Measurements from ENCODE around the gene RNF144A.

Gene RNF144A

DNA sequence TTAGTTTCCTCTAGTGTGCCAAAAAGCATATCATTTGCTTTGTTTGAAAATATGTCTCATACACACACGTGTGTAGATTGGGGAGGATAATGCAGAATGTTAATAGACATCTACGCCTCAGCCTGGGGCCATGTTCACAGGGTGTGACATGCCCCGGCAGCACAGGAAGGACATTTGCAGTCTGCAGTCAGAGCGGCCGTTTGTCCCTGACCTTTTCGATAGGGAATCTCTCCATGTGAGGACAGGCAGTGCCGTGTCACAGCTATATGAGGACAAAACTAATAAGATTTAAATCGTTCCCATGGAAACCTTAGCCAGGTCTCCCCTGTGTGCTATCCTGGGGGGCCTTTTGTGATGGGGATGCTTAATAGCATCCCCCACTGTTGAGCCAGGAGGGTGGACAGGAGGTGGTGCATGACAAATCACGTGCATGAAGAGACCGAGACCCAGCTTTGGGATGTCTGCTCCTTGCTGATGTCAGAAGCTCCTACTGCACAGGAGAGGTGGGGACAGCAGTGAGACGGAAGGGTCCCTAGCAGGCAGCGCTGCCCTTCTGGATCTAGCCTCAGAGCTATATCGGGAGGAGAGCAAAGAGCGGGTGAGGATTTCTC, 100.6 kb downstream of the RNF144A start:
- Histone ChIP-seq H3K4me1 (ENCODE audit: control insufficient read depth, insufficient read depth, low read length) (no peaks in the 10 kb centered on the region), H3K27me3 (ENCODE audit: control insufficient read depth, insufficient read depth, low read length) (no peaks in the 10 kb centered on the region), H3K9ac (ENCODE audit: low read length) (no peak overlapping the region), H3K9me3 (ENCODE audit: control insufficient read depth, low read length) (no peaks in the 10 kb centered on the region), H3K4me3 (ENCODE audit: low read length) (no peak overlapping the region), H3K36me3 (ENCODE audit: control insufficient read depth, insufficient read depth, low read length) (no peaks in the 10 kb centered on the region)

GRCh38 chr2:7018282-7018701, 101.1 kb downstream of the RNF144A start:
- H3K4me3 ChIP-seq (ENCODE audit: low read length) = no peak overlapping the region
- no peaks in the 10 kb centered on the region for H3K4me1 ChIP-seq (ENCODE audit: control insufficient read depth, insufficient read depth, low read length)
- no peaks in the 10 kb centered on the region for H3K27me3 ChIP-seq (ENCODE audit: control insufficient read depth, insufficient read depth, low read length)
- no peak overlapping the region for H3K9ac ChIP-seq (ENCODE audit: low read length)
- no peaks in the 10 kb centered on the region for H3K36me3 ChIP-seq (ENCODE audit: control insufficient read depth, insufficient read depth, low read length)
- no peaks in the 10 kb centered on the region for H3K9me3 ChIP-seq (ENCODE audit: control insufficient read depth, low read length)

- Histone ChIP-seq H3K36me3 (ENCODE audit: control insufficient read depth, insufficient read depth, low read length) (no peaks in the 10 kb centered on the region), H3K27me3 (ENCODE audit: control insufficient read depth, insufficient read depth, low read length) (no peaks in the 10 kb centered on the region), H3K9ac (ENCODE audit: low read length) (no peak overlapping the region), H3K9me3 (ENCODE audit: control insufficient read depth, low read length) (no peaks in the 10 kb centered on the region), H3K4me3 (ENCODE audit: low read length) (no peak overlapping the region), H3K4me1 (ENCODE audit: control insufficient read depth, insufficient read depth, low read length) (peaks cover 3% of the 10 kb centered on the region)
Measured at GRCh38 chr2:7018767-7019166, 101.6 kb downstream of the RNF144A start.

GRCh38 chr2:7019191-7019590, 102.0 kb downstream of the RNF144A start:
- no peak overlapping the region for H3K4me3 ChIP-seq (ENCODE audit: low read length)
- no peaks in the 10 kb centered on the region for H3K27me3 ChIP-seq (ENCODE audit: control insufficient read depth, insufficient read depth, low read length)
- peaks cover 3% of the 10 kb centered on the region for H3K4me1 ChIP-seq (ENCODE audit: control insufficient read depth, insufficient read depth, low read length)
- H3K9me3 ChIP-seq (ENCODE audit: control insufficient read depth, low read length) = no peaks in the 10 kb centered on the region
- no peak overlapping the region for H3K9ac ChIP-seq (ENCODE audit: low read length)
- no peaks in the 10 kb centered on the region for H3K36me3 ChIP-seq (ENCODE audit: control insufficient read depth, insufficient read depth, low read length)

- Histone ChIP-seq H3K4me1 (ENCODE audit: control insufficient read depth, insufficient read depth, low read length) (peaks cover 3% of the 10 kb centered on the region), H3K4me3 (ENCODE audit: low read length) (no peak overlapping the region), H3K27me3 (ENCODE audit: control insufficient read depth, insufficient read depth, low read length) (no peaks in the 10 kb centered on the region), H3K9me3 (ENCODE audit: control insufficient read depth, low read length) (no peaks in the 10 kb centered on the region), H3K9ac (ENCODE audit: low read length) (no peak overlapping the region), H3K36me3 (ENCODE audit: control insufficient read depth, insufficient read depth, low read length) (no peaks in the 10 kb centered on the region)
Measured at GRCh38 chr2:7020059-7020458, 102.8 kb downstream of the RNF144A start.

DNA sequence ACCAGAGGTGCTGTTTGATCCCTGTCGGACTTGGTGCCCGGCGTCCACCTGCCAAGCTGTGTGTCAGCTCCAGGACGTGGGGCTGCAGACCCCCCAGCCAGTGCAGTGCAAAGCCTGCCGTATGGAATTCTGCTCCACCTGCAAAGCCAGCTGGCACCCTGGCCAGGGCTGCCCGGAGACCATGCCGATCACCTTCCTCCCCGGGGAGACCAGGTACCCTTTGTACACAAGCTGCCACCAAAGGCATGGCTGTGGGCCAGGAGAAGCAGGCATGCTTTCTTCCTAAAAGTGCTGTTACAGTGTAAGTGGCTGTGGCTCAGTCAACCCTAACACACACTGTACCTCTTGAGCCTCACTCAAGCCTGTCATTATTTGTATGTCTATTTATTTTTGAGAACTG, 103.3 kb downstream of the RNF144A start:
- no peak overlapping the region for H3K9ac ChIP-seq (ENCODE audit: low read length)
- H3K36me3 ChIP-seq (ENCODE audit: control insufficient read depth, insufficient read depth, low read length) = no peaks in the 10 kb centered on the region
- no peak overlapping the region for H3K4me3 ChIP-seq (ENCODE audit: low read length)
- H3K9me3 ChIP-seq (ENCODE audit: control insufficient read depth, low read length) = no peaks in the 10 kb centered on the region
- no peaks in the 10 kb centered on the region for H3K27me3 ChIP-seq (ENCODE audit: control insufficient read depth, insufficient read depth, low read length)
- H3K4me1 ChIP-seq (ENCODE audit: control insufficient read depth, insufficient read depth, low read length) = peaks cover 3% of the 10 kb centered on the region

DNA sequence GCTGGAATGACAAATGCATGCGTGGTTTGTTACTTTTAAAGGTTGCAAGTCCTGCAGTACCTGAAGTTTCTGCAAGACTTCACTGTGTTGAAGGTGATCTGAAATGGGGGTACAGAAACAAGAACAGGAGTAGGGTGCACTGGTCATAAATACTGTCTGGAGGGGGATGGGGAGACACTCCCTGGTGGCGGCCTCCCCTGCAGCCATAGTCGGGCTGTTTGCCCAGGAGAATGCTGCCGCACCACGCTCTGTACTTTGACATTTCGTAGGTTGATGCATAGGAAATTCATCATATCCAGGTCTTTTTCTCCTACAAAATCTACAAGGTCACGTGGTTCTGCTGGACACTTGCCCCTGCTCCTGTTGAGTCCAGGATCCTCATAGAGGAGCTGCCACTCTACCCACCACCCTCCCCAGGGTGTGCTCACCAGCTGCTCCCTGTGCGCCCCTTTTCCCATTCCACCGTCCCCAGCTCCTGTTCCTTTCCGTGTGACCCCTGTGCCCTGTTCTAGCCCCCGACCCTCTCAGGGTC, 103.8 kb downstream of the RNF144A start:
- H3K9ac ChIP-seq (ENCODE audit: low read length) = no peak overlapping the region
- H3K9me3 ChIP-seq (ENCODE audit: control insufficient read depth, low read length) = no peaks in the 10 kb centered on the region
- H3K27me3 ChIP-seq (ENCODE audit: control insufficient read depth, insufficient read depth, low read length) = no peaks in the 10 kb centered on the region
- H3K36me3 ChIP-seq (ENCODE audit: control insufficient read depth, insufficient read depth, low read length) = no peaks in the 10 kb centered on the region
- H3K4me1 ChIP-seq (ENCODE audit: control insufficient read depth, insufficient read depth, low read length) = peaks cover 3% of the 10 kb centered on the region
- no peak overlapping the region for H3K4me3 ChIP-seq (ENCODE audit: low read length)

GRCh38 chr2:7022492-7023385, 105.5 kb downstream of the RNF144A start:
- peaks cover 3% of the 10 kb centered on the region for H3K4me1 ChIP-seq (ENCODE audit: control insufficient read depth, insufficient read depth, low read length)
- H3K4me3 ChIP-seq (ENCODE audit: low read length) = no peak overlapping the region
- H3K27me3 ChIP-seq (ENCODE audit: control insufficient read depth, insufficient read depth, low read length) = no peaks in the 10 kb centered on the region
- H3K9ac ChIP-seq (ENCODE audit: low read length) = no peak overlapping the region
- H3K36me3 ChIP-seq (ENCODE audit: control insufficient read depth, insufficient read depth, low read length) = no peaks in the 10 kb centered on the region
- H3K9me3 ChIP-seq (ENCODE audit: control insufficient read depth, low read length) = no peaks in the 10 kb centered on the region

DNA sequence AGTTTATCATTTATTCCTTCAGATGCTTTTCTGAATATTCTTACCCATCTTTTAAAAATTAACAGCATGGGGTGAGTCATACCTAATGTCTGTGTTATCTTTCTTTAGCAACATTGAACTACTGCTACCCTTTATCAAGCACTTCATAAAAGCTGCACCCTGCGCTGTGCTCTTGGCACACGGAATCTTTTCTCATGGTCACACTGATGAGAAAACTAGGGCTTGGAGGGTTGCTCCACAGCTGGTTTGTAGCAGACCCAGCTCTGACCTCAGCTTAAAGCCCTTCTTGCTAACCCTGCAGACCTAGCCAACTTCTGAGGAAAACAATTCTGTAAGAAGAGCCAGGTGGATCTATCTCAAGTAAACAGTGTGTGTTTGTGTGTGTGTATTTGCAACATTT, 106.3 kb downstream of the RNF144A start:
- Histone ChIP-seq H3K9ac (ENCODE audit: low read length) (no peak overlapping the region), H3K27me3 (ENCODE audit: control insufficient read depth, insufficient read depth, low read length) (no peaks in the 10 kb centered on the region), H3K4me1 (ENCODE audit: control insufficient read depth, insufficient read depth, low read length) (peaks cover 3% of the 10 kb centered on the region), H3K4me3 (ENCODE audit: low read length) (no peak overlapping the region), H3K36me3 (ENCODE audit: control insufficient read depth, insufficient read depth, low read length) (no peaks in the 10 kb centered on the region), H3K9me3 (ENCODE audit: control insufficient read depth, low read length) (no peaks in the 10 kb centered on the region)

DNA sequence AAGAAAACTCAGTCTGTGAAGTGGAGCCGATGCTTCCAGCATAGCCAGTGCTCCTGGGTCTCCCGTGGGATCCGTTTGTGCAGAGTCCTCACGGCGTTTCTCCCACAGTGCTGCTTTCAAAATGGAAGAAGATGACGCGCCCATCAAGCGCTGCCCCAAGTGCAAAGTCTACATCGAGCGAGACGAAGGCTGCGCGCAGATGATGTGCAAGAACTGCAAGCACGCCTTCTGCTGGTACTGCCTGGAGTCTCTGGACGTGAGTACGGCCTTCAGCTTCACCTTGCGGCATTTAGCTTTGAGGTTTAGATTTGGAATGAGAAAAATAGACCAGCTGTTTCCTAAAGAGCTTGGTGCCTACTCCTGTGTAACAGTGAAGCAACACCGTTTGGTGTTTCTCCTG, 107.0 kb downstream of the RNF144A start:
- Histone ChIP-seq H3K27me3 (ENCODE audit: control insufficient read depth, insufficient read depth, low read length) (no peaks in the 10 kb centered on the region), H3K9ac (ENCODE audit: low read length) (no peak overlapping the region), H3K4me3 (ENCODE audit: low read length) (no peak overlapping the region), H3K9me3 (ENCODE audit: control insufficient read depth, low read length) (no peaks in the 10 kb centered on the region), H3K36me3 (ENCODE audit: control insufficient read depth, insufficient read depth, low read length) (no peaks in the 10 kb centered on the region), H3K4me1 (ENCODE audit: control insufficient read depth, insufficient read depth, low read length) (peaks cover 3% of the 10 kb centered on the region)

- Histone ChIP-seq H3K36me3 (ENCODE audit: control insufficient read depth, insufficient read depth, low read length) (no peaks in the 10 kb centered on the region), H3K9ac (ENCODE audit: low read length) (no peak overlapping the region), H3K27me3 (ENCODE audit: control insufficient read depth, insufficient read depth, low read length) (no peaks in the 10 kb centered on the region), H3K4me1 (ENCODE audit: control insufficient read depth, insufficient read depth, low read length) (peaks cover 3% of the 10 kb centered on the region), H3K9me3 (ENCODE audit: control insufficient read depth, low read length) (no peaks in the 10 kb centered on the region), H3K4me3 (ENCODE audit: low read length) (no peak overlapping the region)
Measured at GRCh38 chr2:7025082-7025481, 107.9 kb downstream of the RNF144A start.

- H3K4me3 ChIP-seq (ENCODE audit: low read length) = no peak overlapping the region
- H3K36me3 ChIP-seq (ENCODE audit: control insufficient read depth, insufficient read depth, low read length) = no peaks in the 10 kb centered on the region
- peaks cover 9% of the 10 kb centered on the region for H3K4me1 ChIP-seq (ENCODE audit: control insufficient read depth, insufficient read depth, low read length)
Measured at GRCh38 chr2:7026742-7027141, 109.5 kb downstream of the RNF144A start.

More at GRCh38 chr2:7026742-7027141, 109.5 kb downstream of the RNF144A start:
- Histone ChIP-seq H3K27me3 (ENCODE audit: control insufficient read depth, insufficient read depth, low read length) (no peaks in the 10 kb centered on the region), H3K9me3 (ENCODE audit: control insufficient read depth, low read length) (no peaks in the 10 kb centered on the region), H3K9ac (ENCODE audit: low read length) (no peak overlapping the region)

Data from mucosa of stomach (tissue), 1 donor.